Measurements from ENCODE around the gene ATMIN. TPM values are rescaled to one million over a fixed set of nuclear protein-coding genes. Genes with fewer than 3 reads are reported as not detected.
A peak's percentile ranks its signal among the peaks of the same experiment; 100 is the strongest.

The ATMIN gene, protein sequence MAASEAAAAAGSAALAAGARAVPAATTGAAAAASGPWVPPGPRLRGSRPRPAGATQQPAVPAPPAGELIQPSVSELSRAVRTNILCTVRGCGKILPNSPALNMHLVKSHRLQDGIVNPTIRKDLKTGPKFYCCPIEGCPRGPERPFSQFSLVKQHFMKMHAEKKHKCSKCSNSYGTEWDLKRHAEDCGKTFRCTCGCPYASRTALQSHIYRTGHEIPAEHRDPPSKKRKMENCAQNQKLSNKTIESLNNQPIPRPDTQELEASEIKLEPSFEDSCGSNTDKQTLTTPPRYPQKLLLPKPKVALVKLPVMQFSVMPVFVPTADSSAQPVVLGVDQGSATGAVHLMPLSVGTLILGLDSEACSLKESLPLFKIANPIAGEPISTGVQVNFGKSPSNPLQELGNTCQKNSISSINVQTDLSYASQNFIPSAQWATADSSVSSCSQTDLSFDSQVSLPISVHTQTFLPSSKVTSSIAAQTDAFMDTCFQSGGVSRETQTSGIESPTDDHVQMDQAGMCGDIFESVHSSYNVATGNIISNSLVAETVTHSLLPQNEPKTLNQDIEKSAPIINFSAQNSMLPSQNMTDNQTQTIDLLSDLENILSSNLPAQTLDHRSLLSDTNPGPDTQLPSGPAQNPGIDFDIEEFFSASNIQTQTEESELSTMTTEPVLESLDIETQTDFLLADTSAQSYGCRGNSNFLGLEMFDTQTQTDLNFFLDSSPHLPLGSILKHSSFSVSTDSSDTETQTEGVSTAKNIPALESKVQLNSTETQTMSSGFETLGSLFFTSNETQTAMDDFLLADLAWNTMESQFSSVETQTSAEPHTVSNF
- 10 to 100 TPM; 29.6 to 33.8 TPM for total RNA-seq

DNA sequence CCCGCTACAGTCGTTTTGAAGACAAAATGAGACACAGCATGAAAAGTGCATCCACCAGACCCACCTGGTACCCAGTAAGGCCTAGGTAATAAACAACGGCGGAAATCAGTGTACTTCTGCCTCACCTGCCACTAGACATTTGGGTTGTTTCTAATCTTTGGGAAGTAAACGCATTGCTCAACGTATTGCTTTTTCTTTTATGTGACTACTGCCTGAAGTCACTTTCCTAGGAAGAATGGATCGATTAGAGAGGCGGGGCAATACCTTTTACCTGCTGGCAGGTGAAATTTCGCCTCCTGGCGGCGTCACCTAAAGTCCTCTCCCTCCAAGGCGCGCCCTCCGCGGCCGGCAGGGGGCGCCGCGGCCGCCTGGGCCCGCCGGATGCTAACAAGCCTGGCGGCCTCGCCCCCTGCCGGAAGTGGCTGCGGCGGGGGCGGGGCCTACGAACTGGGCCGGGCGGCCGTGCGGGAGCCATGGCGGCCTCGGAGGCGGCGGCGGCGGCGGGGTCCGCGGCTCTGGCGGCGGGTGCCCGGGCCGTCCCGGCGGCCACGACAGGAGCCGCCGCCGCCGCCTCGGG is at the start of gene ATMIN:
TSS of gene ATMIN (plus strand) at position 445 of the 577 bp plus-strand sequence. CDS start at position 474, 29 bp downstream.
- DNase-seq = peak; percentile 88
- Mint-ChIP-seq H3K4me1 (peaks cover 26% of the 10 kb centered on the region), H3K36me3 (ENCODE audit: low read depth) (peaks cover 40% of the 10 kb centered on the region), H3K4me3 (peak within 1 kb of the TSS; percentile 79), H3K9me3 (no peaks in the 10 kb centered on the region), H3K27me3 (no peaks in the 10 kb centered on the region), H3K27ac (peak within 1 kb of the TSS; percentile 63)
- ChIA-PET POLR2A (interaction anchor here (1.0 to 8.8 kb wide), 11 partner anchors 14 to 435 kb away, joined by 3 to 70 read pairs (median 3); partner anchors contain the start of genes C16orf46, CENPN, CMC2 and GAN), CTCF (interaction anchor here (0.6 to 4.7 kb wide), 38 partner anchors 9 to 1619 kb away, joined by 3 to 75 read pairs (median 4); partner anchors contain the start of genes C16orf46, CENPN, CMC2 and GAN)

GRCh38 chr16:80986557-80986956 is 49.1 kb upstream of the ATMIN start:
- ChIA-PET CTCF (no interaction called here), POLR2A (no interaction called here)
- no peak overlapping the region for H3K27ac Mint-ChIP-seq
- no peaks in the 10 kb centered on the region for H3K9me3 Mint-ChIP-seq
- no peak overlapping the region for H3K4me3 Mint-ChIP-seq
- H3K36me3 Mint-ChIP-seq (ENCODE audit: low read depth) = peaks cover 35% of the 10 kb centered on the region
- H3K27me3 Mint-ChIP-seq = no peaks in the 10 kb centered on the region
- peaks cover 20% of the 10 kb centered on the region for H3K4me1 Mint-ChIP-seq
- no peak for DNase-seq

- DNase-seq = no peak
- H3K4me3 Mint-ChIP-seq = no peak overlapping the region
- peaks cover 43% of the 10 kb centered on the region for H3K36me3 Mint-ChIP-seq (ENCODE audit: low read depth)
- H3K27ac Mint-ChIP-seq = no peak overlapping the region
- H3K4me1 Mint-ChIP-seq = peaks cover 30% of the 10 kb centered on the region
- no peaks in the 10 kb centered on the region for H3K9me3 Mint-ChIP-seq
- no peaks in the 10 kb centered on the region for H3K27me3 Mint-ChIP-seq
- CTCF ChIA-PET = interaction anchor here (1.8 kb wide), 1 partner anchor 14 kb away, joined by 4 read pairs; no protein-coding TSS in a partner anchor
- POLR2A ChIA-PET = interaction anchor here (1.6 kb wide), 1 partner anchor 9 kb away, joined by 6 read pairs; no protein-coding TSS in a partner anchor
Measured at GRCh38 chr16:80988756-80989155, 46.9 kb upstream of the ATMIN start.

GRCh38 chr16:80989801-80990200 is 45.8 kb upstream of the ATMIN start:
- H3K4me3 Mint-ChIP-seq = no peak overlapping the region
- CTCF ChIA-PET = interaction anchor here (0.8 to 1.5 kb wide), 2 partner anchors 14 to 15 kb away, joined by 3 to 4 read pairs; no protein-coding TSS in a partner anchor
- no peaks in the 10 kb centered on the region for H3K27me3 Mint-ChIP-seq
- no peak for DNase-seq
- POLR2A ChIA-PET = no interaction called here
- no peaks in the 10 kb centered on the region for H3K9me3 Mint-ChIP-seq
- H3K36me3 Mint-ChIP-seq (ENCODE audit: low read depth) = peaks cover 49% of the 10 kb centered on the region
- no peak overlapping the region for H3K27ac Mint-ChIP-seq
- H3K4me1 Mint-ChIP-seq = peaks cover 41% of the 10 kb centered on the region

GRCh38 chr16:80990577-80990976 is 45.1 kb upstream of the ATMIN start:
- H3K4me3 Mint-ChIP-seq = no peak overlapping the region
- CTCF ChIA-PET = interaction anchor here (1.5 kb wide), 1 partner anchor 13 kb away, joined by 3 read pairs; no protein-coding TSS in a partner anchor

GRCh38 chr16:80990978-80991377 is 44.7 kb upstream of the ATMIN start:
- Mint-ChIP-seq H3K27me3 (no peaks in the 10 kb centered on the region), H3K36me3 (ENCODE audit: low read depth) (peaks cover 56% of the 10 kb centered on the region), H3K4me3 (no peak overlapping the region), H3K4me1 (peaks cover 46% of the 10 kb centered on the region), H3K27ac (no peak overlapping the region), H3K9me3 (no peaks in the 10 kb centered on the region)
- DNase-seq = no peak
- ChIA-PET POLR2A (no interaction called here), CTCF (interaction anchor here (1.5 kb wide), 1 partner anchor 13 kb away, joined by 3 read pairs; no protein-coding TSS in a partner anchor)

More at GRCh38 chr16:80990577-80990976, 45.1 kb upstream of the ATMIN start:
- no peaks in the 10 kb centered on the region for H3K9me3 Mint-ChIP-seq
- POLR2A ChIA-PET = no interaction called here
- H3K36me3 Mint-ChIP-seq (ENCODE audit: low read depth) = peaks cover 54% of the 10 kb centered on the region
- DNase-seq = no peak
- peaks cover 44% of the 10 kb centered on the region for H3K4me1 Mint-ChIP-seq
- no peak overlapping the region for H3K27ac Mint-ChIP-seq
- no peaks in the 10 kb centered on the region for H3K27me3 Mint-ChIP-seq

DNA sequence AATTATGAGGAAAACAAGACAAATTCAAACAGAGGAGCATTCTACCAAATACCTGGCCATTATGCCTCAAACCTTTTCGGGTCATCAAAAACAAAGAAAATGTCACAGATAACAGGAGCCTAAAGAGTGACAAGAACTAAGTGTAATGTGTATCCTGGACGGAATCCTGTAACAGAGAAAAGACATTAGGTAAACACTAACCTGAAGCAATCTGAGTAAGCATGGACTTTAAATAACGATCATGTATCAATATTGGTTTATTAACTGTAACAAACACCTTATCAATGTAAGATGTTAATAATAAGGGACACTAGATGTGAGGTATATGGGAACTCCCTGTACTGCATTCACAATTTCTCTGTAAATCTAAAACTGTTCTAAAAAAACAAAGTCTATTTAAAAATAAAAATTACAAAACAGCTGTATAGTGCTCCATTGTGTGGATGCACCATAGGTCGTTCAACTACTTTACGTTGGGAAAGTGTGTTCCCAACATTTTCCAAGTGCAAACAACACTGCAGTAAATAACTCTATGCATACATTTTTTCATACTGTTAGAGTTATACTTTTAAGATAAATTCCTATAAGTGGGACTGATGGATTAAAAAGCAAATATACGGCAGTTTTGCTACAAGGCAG is 43.7 kb upstream of the ATMIN start:
- no peak for DNase-seq
- POLR2A ChIA-PET = no interaction called here
- Mint-ChIP-seq H3K27ac (no peak overlapping the region), H3K36me3 (ENCODE audit: low read depth) (peaks cover 55% of the 10 kb centered on the region), H3K4me3 (no peak overlapping the region), H3K27me3 (no peaks in the 10 kb centered on the region), H3K4me1 (peaks cover 46% of the 10 kb centered on the region), H3K9me3 (no peaks in the 10 kb centered on the region)
- CTCF ChIA-PET = no interaction called here

GRCh38 chr16:80992676-80993293 is 42.9 kb upstream of the ATMIN start:
- DNase-seq = no peak
- POLR2A ChIA-PET = interaction anchor here (1.5 to 1.7 kb wide), 3 partner anchors 12 to 18 kb away, joined by 3 to 11 read pairs (median 6); partner anchors contain the start of genes CENPN and CMC2
- no peaks in the 10 kb centered on the region for H3K27me3 Mint-ChIP-seq
- CTCF ChIA-PET = interaction anchor here (2.2 to 2.5 kb wide), 2 partner anchors 11 to 14 kb away, joined by 7 read pairs; partner anchors contain the start of genes CENPN and CMC2
- H3K4me1 Mint-ChIP-seq = peaks cover 48% of the 10 kb centered on the region
- H3K36me3 Mint-ChIP-seq (ENCODE audit: low read depth) = peaks cover 52% of the 10 kb centered on the region
- H3K4me3 Mint-ChIP-seq = no peak overlapping the region
- H3K9me3 Mint-ChIP-seq = no peaks in the 10 kb centered on the region
- no peak overlapping the region for H3K27ac Mint-ChIP-seq

GRCh38 chr16:80993307-80993706 is 42.3 kb upstream of the ATMIN start:
- H3K27ac Mint-ChIP-seq = no peak overlapping the region
- H3K4me3 Mint-ChIP-seq = no peak overlapping the region
- peaks cover 54% of the 10 kb centered on the region for H3K36me3 Mint-ChIP-seq (ENCODE audit: low read depth)
- POLR2A ChIA-PET = interaction anchor here (1.5 to 1.7 kb wide), 3 partner anchors 11 to 18 kb away, joined by 3 to 11 read pairs (median 6); partner anchors contain the start of genes CENPN and CMC2
- no peak for DNase-seq
- no peaks in the 10 kb centered on the region for H3K9me3 Mint-ChIP-seq
- peaks cover 53% of the 10 kb centered on the region for H3K4me1 Mint-ChIP-seq
- CTCF ChIA-PET = interaction anchor here (1.2 to 2.5 kb wide), 3 partner anchors 11 to 466 kb away, joined by 5 to 7 read pairs (median 7); partner anchors contain the start of genes CENPN and CMC2
- H3K27me3 Mint-ChIP-seq = no peaks in the 10 kb centered on the region

DNA sequence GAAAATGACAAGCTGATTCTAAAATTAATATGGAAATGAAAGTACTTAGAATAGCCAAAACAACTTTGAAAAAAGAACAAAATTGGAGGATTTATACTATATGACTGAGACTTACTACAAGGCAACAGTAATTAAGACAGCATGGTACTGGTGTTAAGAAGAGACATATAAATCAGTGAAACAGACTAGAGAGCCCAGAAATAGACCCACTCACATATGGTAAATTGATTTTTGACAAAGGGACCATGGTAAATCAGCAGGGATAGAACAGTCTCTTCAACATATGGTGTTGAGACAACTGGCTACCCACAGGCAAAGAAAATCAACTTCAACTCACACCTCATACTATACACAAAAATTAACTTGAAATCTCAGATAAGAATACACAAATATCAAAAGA is 41.8 kb upstream of the ATMIN start:
- Mint-ChIP-seq H3K27ac (peak overlapping the region; percentile 23), H3K4me1 (peaks cover 58% of the 10 kb centered on the region)
- CTCF ChIA-PET = interaction anchor here (0.6 to 2.5 kb wide), 5 partner anchors 9 to 582 kb away, joined by 3 to 7 read pairs (median 5); partner anchors contain the start of genes CENPN and CMC2

GRCh38 chr16:80994451-80994850 is 41.2 kb upstream of the ATMIN start:
- Mint-ChIP-seq H3K27me3 (no peaks in the 10 kb centered on the region), H3K4me3 (no peak overlapping the region), H3K27ac (no peak overlapping the region), H3K9me3 (no peaks in the 10 kb centered on the region), H3K36me3 (ENCODE audit: low read depth) (peaks cover 63% of the 10 kb centered on the region), H3K4me1 (peaks cover 65% of the 10 kb centered on the region)
- ChIA-PET CTCF (interaction anchor here (0.7 to 2.5 kb wide), 4 partner anchors 8 to 467 kb away, joined by 3 to 7 read pairs (median 6); partner anchors contain the start of genes CENPN and CMC2), POLR2A (no interaction called here)
- DNase-seq = no peak

More for the DNA sequence above, 41.8 kb upstream of the ATMIN start:
- H3K36me3 Mint-ChIP-seq (ENCODE audit: low read depth) = peaks cover 59% of the 10 kb centered on the region
- DNase-seq = no peak
- POLR2A ChIA-PET = interaction anchor here (1.5 to 1.7 kb wide), 3 partner anchors 11 to 19 kb away, joined by 3 to 11 read pairs (median 6); partner anchors contain the start of genes CENPN and CMC2
- no peaks in the 10 kb centered on the region for H3K27me3 Mint-ChIP-seq
- no peaks in the 10 kb centered on the region for H3K9me3 Mint-ChIP-seq
- no peak overlapping the region for H3K4me3 Mint-ChIP-seq

Data from activated CD4-positive, alpha-beta memory T cell treated with anti-CD3 and anti-CD28 coated beads, Interleukin-2, amount 10 ng/mL, durations not matched to agents 7 days and 5 days (primary cell).